Epithelial cell of proximal tubule (primary cell): ENCODE measurements around the gene TOX2. TPM values are rescaled to one million over a fixed set of nuclear protein-coding genes. Genes with fewer than 3 reads are reported as not detected.

Experiments used
- DNase-seq: peaks from one replicate; pipeline ENCODE4 v3.0.0-alpha.2; 2011; ENCODE audit warnings: low read depth
- H3K4me3 ChIP-seq: 2 replicates; pipeline ENCODE4 v1.5.1; 2011; ENCODE audit warnings: low read depth, mild to moderate bottlenecking, low read length
- CTCF ChIP-seq: conservative IDR thresholded peaks from 2 replicates; pipeline ENCODE4 v1.5.1; 2012; ENCODE audit warnings: low read depth, mild to moderate bottlenecking, low read length
- total RNA-seq: library from RNA; depleted of rRNA; stranded (reverse); fragments of >200 nt; gene quantifications from 2 replicates; pipeline ENCODE4 v1.2.3, GENCODE V29; 2015

Gene TOX2
- total RNA-seq = 2.0 and 2.5 TPM in 2 replicates

- no peak for DNase-seq
- no peak for TF ChIP-seq CTCF
- peak within 1 kb of the TSS; percentile 55 for H3K4me3 ChIP-seq
Measured at GRCh38 chr20:43914311-43915210, at the start of gene TOX2. Gene TOX2, plus strand, starts transcription at chr20:43914852. Its CDS starts 40 bp downstream, at chr20:43914892.

- no peak for DNase-seq
- no peak overlapping the region for H3K4me3 ChIP-seq
- no peak for TF ChIP-seq CTCF
Measured at GRCh38 chr20:43868091-43868490, 46.6 kb upstream of the TOX2 start.

GRCh38 chr20:43870484-43870883 lies 44.2 kb upstream of the TOX2 start:
- no peak for DNase-seq
- no peak for TF ChIP-seq CTCF

GRCh38 chr20:43878776-43879175 lies 35.9 kb upstream of the TOX2 start:
- no peak overlapping the region for H3K4me3 ChIP-seq
- no peak for TF ChIP-seq CTCF
- DNase-seq = no peak

More at GRCh38 chr20:43870484-43870883, 44.2 kb upstream of the TOX2 start:
- no peak overlapping the region for H3K4me3 ChIP-seq

DNA sequence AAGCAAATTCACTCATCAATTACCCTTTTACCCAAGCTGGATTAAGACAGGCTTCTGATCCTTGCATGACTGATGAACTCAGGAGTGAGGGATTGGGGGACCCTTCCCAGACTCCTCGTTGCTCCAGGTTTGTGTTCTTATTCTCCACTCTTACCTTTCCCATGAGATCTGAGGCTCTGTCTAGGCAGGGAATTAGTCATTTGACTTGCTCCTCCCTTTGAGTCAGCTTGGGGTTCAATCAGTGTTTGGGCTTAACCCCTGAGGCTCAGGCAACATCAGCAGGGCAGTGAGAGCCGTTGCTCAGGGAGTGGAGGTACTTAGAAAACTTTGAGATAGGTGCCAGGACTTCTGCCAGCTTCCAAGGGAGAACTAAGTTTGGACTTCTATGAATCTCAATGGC lies 20.7 kb upstream of the TOX2 start:
- no peak for DNase-seq
- no peak overlapping the region for H3K4me3 ChIP-seq
- TF ChIP-seq CTCF = no peak

DNA sequence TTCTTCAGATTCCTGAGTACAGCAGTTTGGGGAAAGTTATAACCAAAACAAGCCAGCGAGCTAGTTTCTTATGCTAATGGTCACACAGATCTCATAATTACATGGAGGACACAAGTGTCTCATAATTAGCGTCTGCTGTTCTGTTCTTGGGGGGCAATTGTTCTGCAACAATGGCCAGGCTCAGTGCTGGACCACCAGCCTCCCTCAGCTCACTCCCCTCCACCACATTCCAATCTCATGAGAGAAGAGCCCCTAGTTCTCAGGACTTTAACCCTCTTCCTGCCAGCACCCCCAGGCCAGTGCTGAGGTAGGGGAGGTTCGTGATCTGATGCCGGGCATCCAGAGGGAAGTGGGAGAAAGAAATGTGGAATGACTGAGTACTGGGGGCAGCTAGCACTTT lies 20.2 kb upstream of the TOX2 start:
- DNase-seq = no peak
- TF ChIP-seq CTCF = no peak
- H3K4me3 ChIP-seq = no peak overlapping the region

DNA sequence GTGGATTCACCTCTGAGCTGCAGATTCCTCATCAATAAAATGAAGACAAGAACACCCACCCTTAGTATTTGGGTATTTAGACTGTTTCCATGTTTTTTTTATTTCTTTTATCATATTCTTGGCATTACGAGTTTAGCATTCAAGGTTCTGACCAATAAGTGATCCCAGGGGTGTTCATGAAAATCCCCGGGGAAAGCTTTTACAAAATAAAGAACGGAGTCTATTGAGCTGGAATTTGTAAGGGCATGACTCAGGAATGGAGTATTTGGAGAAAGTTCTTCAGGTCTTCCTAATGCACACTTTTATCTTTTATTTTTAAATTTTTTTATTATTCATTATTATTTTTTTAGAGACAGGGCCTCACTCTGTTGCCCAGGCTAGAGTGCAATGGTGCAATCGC lies 19.4 kb upstream of the TOX2 start:
- no peak for TF ChIP-seq CTCF
- no peak for DNase-seq
- no peak overlapping the region for H3K4me3 ChIP-seq
